ENCODE results near the gene CFAP47. TPM values are rescaled to one million over a fixed set of nuclear protein-coding genes. Genes with fewer than 3 reads are reported as not detected.

CFAP47 gene
- total and polyA plus RNA-seq, 9 of the 15 experiments (the other 6 are each of a cell fraction or from before 2014, with no cell fraction given) = 0.06 to 0.29 (median 0.13) TPM

DNA sequence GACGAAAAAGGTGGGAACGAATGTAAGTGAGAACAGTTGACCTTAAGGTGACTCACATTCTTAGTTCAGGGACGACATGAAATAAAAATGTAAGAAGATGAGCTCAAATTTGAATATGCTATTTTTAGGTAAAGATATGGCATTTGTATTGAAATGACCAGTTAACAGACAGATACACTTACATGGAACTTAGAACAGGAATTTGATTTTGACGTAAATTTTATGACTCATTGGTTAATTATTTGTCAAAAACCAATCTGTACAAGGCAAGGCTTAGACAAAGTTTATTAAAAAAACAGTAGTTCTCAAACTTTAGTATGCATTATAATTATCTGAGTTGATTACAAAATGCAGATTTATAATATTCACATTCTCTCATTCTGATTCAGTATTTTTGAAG, 469.4 kb downstream of the CFAP47 start:
- no TSS peak for BruUV-seq (replicated peaks)
- no peaks in the 10 kb centered on the region for H3K9me3 ChIP-seq (replicated peaks; ENCODE audit: control insufficient read depth, insufficient read depth, low read depth, low read length)
- CTCF ChIA-PET (ENCODE audit: low intra/inter-chr PET ratio) = no interaction called here
- POLR2A ChIA-PET = no interaction called here
- H3K4me2 ChIP-seq (ENCODE audit: insufficient read depth, low read length) = no peak overlapping the region
- no peaks in the 10 kb centered on the region for H3K36me3 ChIP-seq (ENCODE audit: control insufficient read depth, insufficient read depth, low read length)
- no peaks in the 10 kb centered on the region for H3K79me2 ChIP-seq (ENCODE audit: control insufficient read depth, insufficient read depth, low read length)
- no peaks in the 10 kb centered on the region for H3K27me3 ChIP-seq (ENCODE audit: control insufficient read depth in 2 of 2, insufficient read depth in 2 of 2, low read length in 2 of 2)
- H3K4me1 ChIP-seq (replicated peaks in 1 of 2; ENCODE audit: control insufficient read depth in 2 of 2, insufficient read depth in 2 of 2, low read length in 2 of 2) = no peaks in the 10 kb centered on the region
- H3K27ac ChIP-seq (ENCODE audit: extremely low read depth, low read depth, low read length) = no peak overlapping the region
- WGBS (ENCODE audit: insufficient coverage, low coverage, missing lambda C conversion rate) = 0% methylated on average over 4 of the region's 4 CpGs
- ATAC-seq (no peak), DNase-seq (ENCODE audit: extremely low read depth in 1 of 4, low spot score in 3 of 4) (no peak), FAIRE-seq (no peak)
- no peaks in the 10 kb centered on the region for H4K20me1 ChIP-seq (replicated peaks; ENCODE audit: control insufficient read depth, insufficient read depth, low read length)
- no peak overlapping the region for H3K4me3 ChIP-seq
- in situ Hi-C loops (cut with MboI) = no loop called here
- intact Hi-C loops (cut with micrococcal nuclease) = no loop called here
- no peak for TF ChIP-seq EP400 (IDR thresholded peaks at IDR 0.05)
- TF ChIP-seq ZNF253 (CRISPR knock-in tag; conservative IDR thresholded peaks at IDR 0.05) = no peak
- TF ChIP-seq, protein P1, sequence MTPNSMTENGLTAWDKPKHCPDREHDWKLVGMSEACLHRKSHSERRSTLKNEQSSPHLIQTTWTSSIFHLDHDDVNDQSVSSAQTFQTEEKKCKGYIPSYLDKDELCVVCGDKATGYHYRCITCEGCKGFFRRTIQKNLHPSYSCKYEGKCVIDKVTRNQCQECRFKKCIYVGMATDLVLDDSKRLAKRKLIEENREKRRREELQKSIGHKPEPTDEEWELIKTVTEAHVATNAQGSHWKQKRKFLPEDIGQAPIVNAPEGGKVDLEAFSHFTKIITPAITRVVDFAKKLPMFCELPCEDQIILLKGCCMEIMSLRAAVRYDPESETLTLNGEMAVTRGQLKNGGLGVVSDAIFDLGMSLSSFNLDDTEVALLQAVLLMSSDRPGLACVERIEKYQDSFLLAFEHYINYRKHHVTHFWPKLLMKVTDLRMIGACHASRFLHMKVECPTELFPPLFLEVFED (CRISPR knock-in tag; conservative IDR thresholded peaks at IDR 0.05) = no peak
- TF ChIP-seq, protein P2, sequence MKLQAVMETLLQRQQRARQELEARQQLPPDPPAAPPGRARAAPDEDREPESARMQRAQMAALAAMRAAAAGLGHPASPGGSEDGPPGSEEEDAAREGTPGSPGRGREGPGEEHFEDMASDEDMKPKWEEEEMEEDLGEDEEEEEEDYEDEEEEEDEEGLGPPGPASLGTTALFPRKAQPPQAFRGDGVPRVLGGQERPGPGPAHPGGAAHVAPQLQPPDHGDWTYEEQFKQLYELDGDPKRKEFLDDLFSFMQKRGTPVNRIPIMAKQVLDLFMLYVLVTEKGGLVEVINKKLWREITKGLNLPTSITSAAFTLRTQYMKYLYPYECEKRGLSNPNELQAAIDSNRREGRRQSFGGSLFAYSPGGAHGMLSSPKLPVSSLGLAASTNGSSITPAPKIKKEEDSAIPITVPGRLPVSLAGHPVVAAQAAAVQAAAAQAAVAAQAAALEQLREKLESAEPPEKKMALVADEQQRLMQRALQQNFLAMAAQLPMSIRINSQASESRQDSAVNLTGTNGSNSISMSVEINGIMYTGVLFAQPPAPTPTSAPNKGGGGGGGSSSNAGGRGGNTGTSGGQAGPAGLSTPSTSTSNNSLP (IDR thresholded peaks at IDR 0.05; ENCODE audit: borderline replicate concordance, low read depth, low read length) = no peak
- no peak for TF ChIP-seq ZNF668 (CRISPR knock-in tag; IDR thresholded peaks at IDR 0.05)
- TF ChIP-seq JUN (IDR thresholded peaks at IDR 0.05; ENCODE audit: borderline replicate concordance, low read depth, low read length) = no peak
- TF ChIP-seq JUN (CRISPR knock-in tag; IDR thresholded peaks at IDR 0.05; ENCODE audit: borderline replicate concordance) = no peak
- TF ChIP-seq ZBTB8A (IDR thresholded peaks at IDR 0.05; ENCODE audit: partially characterized antibody) = no peak
- no peak for TF ChIP-seq SNIP1 (IDR thresholded peaks at IDR 0.05; ENCODE audit: low read depth)
- H3K9ac ChIP-seq (ENCODE audit: insufficient read depth in 1 of 2, low read depth in 2 of 2, low read length in 2 of 2) = no peak overlapping the region
- no peak overlapping the region for H2AFZ ChIP-seq (ENCODE audit: low read depth, low read length)
- H3K9me1 ChIP-seq (ENCODE audit: control insufficient read depth, insufficient read depth, low read length) = no peaks in the 10 kb centered on the region

All from K562 (cell line).